NCI-H748 (cell line): ENCODE data around the gene UBE2H.
"Not testable (repeated sequence)": the region's sequence is repeated elsewhere in the genome, so short reads cannot be mapped to it uniquely, and the experiment has no call there.

Experiments
- DNase-seq: peaks from one replicate; lab custom pipeline; 2025; ENCODE audit not compliant: unreplicated experiment; lab: John Stamatoyannopoulos, UW

Gene UBE2H

DNA sequence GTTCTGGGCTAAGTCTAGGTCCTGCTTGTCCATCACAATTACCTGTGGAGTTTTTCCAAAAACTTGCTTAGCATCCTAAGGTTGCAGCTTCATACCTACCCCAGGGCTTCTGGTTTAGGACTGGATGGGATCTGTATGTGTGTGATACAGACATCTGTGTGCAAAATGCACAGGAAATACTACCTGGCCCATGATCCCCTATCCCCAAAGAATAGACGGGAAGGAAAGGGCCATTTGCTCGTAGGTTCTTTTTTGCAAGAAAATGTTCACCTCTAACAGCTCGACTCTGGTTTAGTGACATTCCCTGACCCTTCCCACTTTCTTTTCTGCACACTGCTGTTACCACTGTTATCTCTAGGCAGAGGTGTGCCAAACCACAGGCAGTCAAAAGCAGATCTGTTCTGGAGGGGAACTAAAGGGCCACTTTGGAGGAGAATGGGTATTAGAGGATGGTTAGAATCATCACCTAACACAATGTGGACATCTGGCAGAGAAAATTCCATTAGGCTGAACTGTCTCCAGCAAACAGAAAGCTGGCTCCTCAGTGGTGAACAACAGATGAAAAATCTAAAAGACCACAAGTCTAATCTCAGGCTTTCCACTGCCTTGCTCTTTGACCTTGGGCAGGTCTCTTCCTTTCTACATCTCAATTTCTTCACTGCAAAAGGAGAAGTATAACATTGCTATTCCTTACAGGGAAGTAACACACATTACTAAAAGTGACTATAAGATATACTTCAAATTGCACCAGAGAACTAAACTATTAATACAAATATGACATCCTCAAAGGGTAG lies 107.4 kb downstream of the UBE2H start:
- DNase-seq, result no peak

DNA sequence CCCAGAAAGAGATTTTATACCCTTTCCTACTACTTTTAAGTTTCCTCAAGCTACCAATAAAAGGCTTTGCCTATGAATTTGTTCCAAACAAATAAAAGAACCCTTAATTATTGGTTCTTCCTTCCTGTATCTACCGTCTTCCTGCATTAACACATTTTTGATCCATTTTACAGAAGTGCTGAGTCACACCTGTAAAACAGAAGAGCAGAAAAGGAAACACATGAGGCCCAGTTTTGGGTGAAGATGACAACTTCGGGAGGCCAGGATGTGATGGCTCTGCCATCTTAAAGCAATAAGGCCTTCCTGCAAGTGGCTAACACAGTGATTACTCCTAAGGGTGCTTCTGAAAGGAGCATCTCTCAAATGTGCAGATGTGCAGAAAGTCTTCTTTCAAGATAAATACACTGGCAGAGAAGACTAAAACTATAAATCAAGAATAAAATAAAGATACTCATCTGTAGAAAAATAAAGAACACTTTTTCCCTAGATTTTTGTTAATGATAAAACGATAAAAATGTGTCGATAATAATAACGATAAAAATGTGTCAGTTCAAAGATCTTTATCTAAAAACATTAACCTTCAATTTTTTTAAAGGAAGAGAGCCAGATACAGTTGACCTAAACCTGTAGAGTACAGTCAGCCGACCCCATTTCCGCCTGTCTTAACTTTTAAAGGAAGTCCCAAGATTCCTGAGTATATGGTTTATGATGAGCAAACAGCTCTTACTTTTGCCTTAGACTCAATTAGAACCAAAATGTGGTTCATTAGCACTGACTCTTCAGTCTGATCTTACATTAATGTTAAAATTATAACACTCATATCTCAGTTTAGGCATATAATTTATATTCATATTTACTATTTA lies 108.6 kb downstream of the UBE2H start:
- peak; percentile 49 for DNase-seq

DNA sequence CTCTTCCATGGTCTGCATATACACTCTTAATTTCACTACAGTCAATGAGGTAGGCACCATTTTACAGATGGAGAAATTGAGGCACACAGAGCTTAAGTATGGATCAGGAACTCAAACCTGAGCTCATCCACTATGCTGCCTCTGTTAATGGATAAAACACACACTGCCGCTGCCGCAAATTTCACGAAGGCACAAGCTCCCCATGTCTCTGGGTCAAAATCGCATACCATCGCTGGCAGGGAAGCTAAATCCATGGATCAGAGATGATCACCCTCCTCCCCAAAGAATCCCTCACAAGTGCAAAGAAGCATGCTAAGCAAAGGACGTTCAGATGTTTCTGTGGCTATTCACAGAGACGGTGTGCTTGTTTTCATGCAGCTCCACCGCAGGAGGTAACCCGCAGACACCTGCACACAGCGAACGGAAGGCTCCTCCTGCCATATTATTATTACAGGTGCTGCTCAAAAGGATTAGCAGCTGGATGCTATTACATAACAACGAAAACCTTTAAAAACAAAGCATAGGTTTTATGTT lies 109.3 kb downstream of the UBE2H start:
- DNase-seq, result peak; percentile 93

DNA sequence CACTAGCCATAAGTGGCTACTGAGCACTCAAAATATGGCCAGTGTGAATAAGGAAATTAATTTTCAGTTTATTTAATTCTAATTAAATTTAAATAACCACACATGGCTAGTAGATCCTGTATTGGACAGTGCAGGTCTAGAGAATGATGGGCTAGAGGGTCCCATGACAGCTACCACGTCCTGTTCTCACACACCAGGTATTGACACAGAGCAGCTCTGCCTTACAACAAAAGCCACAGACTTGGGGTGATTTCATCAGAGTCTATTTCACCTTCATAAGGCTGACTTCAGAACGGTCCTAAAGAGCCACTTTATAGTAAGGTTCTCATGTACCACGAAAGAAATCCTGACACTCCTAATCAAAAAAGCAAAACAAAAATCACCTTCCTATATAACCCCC lies 111.3 kb downstream of the UBE2H start:
- DNase-seq, result no peak

DNA sequence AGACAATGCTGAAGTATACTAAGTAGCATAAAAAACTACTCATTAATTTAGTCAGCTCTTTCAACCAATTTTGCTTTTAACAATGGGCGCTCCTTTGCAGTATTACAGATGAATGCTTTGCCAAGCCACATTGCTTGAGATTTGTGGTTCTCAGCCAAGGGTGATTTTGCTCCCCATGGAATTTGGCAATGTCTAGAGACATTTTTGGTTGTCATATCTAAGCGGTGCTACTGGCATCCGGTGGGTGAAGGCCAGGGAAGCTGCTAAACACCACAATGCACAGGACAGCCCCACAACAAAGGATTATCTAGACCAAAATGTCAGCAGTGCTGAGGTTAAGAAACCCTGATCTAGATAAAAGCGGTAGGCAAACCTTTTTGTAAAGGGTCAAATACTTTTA lies 112.0 kb downstream of the UBE2H start:
- no peak for DNase-seq

DNA sequence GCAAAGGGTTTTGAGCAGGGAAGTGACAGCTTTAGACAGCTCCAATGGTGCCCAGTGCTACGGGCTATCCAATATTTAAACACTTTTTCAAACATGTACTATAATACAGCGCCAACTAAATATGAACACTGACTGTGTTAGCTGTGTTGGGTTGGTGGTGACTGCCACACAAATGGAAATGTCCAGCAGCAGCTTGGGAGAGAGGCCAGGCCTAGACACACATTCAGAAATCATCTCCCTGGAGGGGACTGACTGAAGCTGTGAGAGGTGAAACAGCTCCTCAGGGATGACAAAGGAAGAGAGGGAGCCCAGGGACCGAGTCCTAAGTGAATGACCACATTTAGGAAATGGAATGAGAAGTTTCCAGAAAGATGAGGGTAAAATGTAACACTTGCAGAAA lies 115.8 kb downstream of the UBE2H start:
- DNase-seq, result no peak

DNA sequence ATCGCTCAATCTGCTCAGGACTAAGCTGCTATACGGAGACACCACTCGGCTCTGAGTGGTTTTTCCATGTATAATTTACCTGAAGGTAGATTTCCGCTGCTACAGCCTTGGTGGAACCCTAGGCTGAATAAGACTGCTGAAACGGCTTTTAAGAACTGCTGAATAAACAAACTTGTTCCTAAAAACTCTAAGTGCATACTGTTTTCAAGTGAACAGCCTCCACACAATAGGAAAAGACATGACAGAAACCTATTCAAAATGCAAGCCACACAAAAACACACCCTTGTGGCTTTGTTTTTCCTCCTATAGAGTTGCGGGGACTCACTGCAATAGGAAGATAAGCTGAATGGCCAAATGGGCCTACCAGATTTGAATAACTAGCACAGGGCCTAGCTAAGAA lies 117.2 kb downstream of the UBE2H start:
- no peak for DNase-seq

DNA sequence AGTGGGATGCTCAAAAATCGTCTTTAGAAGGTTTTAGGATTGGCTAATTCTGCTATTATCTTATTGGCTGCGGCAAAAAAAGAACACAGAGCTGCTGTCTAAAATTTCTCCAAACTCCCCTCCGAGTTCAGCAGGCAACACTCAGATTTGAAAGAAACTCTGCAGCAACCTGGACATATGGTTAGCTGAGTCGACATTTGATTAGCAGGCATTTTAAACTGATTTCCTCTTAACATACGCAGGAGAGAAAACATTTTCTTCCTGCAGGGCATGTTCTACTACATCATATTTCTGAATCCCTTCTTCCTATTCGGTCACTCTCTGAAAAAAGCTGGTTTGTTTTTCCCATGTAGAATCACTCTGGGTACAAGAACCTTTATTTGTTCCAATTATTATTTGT lies 119.4 kb downstream of the UBE2H start:
- DNase-seq, result not testable (repeated sequence)

DNA sequence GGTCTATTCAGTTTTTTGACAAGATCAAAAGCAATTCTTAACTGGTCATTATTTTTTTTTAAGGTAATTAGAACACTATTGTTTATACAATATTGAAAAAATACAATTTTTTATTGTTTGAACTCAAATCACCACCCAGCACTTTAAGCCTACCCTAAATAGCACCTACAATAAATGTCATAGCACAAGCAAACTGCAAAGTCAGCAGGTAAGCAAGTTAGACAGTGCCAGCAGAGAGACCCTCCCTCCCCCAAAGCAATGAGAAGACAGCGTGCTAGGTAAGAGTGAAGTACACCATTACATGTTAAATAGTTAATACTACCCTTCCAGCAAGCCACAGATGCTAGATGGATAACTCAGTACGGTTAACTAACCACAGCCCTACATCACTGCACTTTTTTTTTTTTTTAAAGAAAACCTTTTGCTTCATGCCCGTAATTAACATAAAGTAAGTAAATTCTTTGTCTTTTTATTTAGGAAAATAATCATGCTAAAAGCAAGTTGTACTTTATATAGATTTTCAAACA lies 120.0 kb downstream of the UBE2H start:
- DNase-seq, result no peak

DNA sequence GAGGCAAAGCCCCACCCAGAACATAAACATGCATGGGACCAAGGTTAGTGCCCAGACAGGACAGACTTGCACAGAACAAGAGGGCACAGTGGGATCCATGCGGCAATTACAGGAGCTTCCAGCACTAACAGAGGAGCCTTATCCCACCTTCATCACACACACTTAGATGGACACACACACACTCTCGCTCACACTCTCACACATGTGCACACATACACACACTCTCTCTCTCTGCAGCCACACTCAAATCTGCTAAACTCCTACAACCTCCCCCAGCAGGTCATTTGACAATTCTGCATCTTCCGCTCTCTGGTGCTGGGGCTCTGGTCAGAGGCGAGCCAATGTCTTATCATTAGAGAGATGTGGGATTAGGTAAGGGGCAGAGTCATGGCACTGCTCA lies 120.5 kb downstream of the UBE2H start:
- no peak for DNase-seq

DNA sequence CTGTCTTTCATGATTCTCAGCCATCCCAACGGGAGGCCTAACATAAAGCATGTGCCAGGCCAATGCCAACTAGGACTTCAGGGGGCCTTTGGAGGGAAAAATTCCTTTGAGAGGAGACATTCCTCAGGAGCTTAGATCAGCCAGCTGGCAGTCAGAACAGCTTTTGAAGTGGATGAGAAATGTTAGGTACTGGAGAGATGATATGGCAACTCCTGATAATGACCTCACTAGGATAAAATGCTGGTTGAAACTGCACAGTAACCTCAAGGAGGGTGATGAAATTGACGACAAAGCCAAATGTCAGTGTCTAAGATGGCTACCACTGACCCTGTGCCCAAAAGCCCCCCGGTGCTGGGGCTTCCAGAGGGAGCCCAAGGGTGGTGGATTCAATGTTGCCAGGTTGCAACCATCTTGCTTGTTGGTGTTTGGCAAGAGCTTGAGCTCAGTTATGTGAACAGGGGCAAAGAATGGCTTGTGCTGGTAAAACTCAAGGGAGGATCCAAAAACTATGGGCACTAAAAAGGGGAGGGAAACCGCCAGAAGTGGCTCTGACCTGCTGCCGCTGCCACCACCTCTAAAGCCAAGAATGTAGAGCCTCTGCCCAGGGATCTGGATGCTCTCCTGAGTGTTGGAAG lies 121.2 kb downstream of the UBE2H start:
- DNase-seq, result no peak

DNA sequence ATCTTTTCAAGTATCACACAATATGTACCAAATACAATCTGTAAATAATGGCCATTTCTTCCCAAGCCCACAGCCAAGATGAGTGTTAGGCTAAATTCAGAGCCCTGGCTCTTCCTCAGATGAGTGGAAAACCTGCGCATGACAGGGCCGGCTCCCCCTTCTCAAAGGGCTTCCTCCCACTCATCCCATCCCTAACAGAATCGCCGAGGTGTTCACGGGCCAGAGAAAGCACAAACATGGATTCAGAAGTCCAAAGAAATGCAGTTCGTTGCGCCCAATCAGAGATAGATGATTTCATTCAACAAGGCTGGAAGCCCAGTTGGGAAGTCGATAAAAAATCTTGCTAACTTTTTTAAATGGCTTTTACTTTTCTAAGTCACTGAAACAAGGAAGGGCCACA lies 121.8 kb downstream of the UBE2H start:
- DNase-seq, result no peak

DNA sequence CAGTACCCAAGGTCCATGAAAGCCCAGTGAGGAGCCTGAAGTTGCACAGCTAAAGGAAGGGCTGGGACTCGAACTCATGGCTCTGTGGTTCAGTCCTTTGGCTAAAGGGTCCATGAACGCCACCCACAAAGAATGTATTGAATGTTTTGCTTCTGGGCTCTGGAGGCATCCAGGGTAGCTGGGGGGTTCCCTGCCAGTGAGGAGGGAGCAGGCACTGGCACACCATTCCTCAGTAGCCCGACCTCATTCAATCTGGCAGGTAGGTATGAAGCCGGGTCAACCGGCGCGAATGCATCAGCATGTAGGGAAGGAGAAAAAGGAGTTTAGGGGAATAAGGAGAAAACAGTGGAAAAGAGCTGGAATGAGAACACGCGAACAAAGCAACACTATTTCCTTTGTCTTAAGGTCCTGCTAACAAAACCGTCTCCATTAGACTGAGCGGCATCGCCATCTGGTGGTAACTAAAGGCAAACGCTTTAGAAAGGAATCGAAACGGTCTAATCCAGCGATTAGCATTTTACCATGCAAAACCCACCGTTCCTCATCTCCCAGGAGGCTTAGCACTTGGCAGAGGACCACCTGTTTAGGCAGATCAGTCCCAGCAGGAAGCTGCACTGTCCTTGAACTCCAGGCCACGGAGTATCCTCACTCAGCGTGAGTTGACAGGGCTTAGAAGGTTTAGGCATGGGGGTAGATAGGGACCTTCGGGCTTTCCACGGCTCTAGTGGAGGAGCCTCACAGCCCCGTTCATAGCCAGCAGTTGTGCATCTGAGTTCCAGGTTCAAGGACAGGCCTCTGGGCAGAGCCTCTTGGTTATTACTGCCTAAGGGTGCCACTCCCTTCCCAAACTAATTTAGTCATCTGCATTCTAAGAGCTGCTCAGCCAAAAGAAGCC lies 122.8 kb downstream of the UBE2H start:
- peak; percentile 86 for DNase-seq

DNA sequence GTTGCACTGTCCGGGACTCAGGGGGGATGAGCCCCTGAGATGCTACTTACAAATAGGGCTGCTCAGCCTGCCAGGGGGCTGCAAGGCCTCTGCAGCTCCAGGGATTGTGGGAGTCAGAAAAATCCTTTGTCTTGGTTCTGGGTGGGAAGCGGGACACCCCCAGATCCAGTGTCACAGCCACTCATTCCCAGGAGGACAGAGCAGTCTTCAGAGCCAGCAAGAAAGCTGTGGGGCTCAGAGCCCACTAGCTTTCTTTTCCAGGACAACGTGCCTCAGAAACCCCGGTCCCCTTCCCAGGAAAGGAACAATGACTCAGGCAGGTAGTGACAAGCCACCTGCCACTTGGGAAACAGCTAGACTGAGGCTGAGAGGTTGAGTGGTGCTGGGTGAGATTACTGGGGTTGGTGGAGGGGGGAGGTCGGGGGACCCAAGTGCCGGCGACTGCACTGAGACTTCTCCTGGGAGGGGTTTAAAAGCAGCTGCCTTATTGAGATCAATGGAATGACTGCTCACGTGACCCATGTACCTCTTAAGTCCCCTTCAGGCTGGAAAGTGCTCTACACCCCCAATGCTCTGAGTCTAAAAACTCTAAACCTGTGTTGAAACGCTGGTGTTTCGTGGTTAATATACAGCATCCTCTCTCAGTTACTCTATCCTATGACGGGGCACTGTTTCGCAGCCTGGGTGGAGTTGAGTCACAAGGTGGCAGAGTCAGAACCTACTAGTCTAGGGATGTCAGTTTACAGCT lies 123.6 kb downstream of the UBE2H start:
- DNase-seq, result peak; percentile 22

DNA sequence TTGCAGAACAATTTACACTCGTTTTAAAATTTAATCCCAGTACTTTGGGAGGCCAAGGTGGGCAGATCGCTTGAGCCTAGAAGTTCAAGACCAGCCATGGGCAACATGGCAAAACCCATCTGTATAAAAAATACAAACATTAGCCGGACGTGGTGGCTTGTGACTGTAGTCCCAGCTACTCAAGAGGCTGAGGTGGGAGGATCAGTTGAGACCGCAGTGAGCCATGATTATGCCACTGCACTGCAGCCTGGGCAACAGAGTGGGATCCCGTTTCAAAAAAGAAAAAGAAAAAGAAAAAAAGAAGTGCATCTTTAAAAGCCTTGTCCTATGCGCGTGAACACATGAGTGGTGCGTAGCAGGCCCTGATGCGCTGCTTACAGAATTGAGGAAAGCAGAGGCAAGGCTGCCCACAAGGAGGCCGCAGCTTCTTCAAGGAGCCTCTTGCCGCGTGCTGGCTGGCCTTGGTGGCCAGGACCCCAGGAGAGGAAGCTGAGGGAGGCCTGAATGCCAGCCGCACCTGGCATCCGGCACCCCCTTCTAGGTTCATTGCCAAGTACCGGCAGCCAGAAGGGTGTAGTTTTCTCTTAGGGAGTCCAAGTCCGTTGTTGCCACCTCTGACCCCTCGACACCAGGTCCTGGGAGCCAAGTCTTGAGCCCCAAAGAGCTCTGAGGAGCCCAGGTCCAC lies 124.5 kb downstream of the UBE2H start:
- no peak for DNase-seq

DNA sequence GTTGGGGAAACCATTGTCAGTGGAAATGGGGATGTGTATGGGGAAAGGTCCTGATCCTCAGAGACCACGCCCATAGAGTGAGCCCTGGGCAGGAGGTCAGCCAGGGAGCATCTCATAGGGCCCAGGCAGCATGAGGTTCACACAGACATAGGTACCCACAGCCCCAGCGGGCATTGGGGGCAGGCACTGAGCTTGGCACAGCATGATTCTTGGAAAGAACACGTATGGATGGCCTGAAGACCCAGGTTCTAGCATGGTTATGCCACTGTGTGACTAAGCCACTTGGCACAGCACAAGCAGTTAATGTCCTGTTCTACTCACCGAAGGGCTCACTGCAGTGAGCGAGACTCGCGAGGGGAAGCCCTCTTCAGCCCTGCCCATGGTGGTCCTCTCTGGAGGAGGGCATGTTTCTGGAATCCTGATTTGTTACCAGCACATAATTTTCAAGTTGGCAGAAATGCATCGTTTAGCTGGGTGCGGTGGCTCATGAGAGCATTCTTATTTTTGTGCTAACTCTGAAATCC lies 125.2 kb downstream of the UBE2H start:
- no peak for DNase-seq

DNA sequence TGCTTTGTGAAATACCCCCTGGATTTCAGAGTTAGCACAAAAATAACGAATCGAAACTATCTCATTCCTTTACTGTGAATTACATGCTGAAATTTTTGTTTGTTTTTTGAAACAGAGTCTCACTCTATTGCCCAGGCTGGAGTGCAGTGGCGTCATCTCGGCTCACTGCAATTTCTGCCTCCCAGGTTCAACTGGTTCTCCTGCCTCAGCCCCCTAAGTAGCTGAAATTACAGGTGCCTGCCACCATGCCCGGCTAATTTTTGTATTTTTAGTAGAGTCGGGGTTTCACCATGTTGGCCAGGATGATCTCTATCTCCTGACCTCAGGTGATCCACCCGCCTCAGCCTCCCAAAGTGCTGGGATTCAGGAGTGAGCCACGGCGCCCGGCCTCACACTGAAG lies 125.9 kb downstream of the UBE2H start:
- not testable (repeated sequence) for DNase-seq

DNA sequence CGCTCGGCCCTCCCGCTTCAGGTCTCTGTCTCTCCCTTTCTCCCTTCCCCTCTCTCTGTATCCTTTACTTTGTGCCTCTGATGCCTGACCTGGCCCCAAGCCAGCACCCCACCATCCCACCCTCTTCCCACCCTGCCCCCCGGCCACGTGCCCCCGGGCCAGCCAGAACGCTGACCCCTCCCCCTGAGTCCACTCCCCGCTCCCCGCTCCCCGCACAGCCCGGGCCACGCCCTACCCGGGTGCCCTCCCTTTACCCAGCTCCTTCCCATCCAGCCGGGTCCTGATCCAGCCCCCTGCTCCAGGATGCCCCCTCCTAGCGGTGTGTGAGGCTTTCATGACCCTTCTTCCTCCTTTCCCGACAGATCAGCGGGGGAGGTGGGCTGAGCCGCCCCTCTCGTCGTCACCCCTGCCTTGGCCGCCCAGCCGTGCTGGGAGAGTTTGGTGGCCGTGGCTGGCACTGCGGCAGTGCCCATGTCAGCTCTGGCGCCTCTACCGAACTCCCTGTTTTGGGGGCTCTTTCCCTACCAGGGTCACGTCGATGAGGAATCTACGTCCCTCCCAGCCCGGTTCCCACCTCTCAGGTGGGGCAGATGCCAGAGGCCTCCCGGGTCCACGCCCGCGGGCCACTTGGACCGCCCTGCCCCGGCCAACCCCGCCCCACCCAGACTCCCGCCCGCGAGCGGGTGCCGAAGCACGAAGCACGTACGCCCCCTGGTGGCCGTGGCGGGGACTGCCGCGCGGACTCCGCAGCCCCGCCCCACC lies 127.4 kb downstream of the UBE2H start:
- DNase-seq, result peak; percentile 94
